Measurements from ENCODE around the gene DUT.
A peak's percentile ranks its signal among the peaks of the same experiment; 100 is the strongest.

The DUT gene

GRCh38 chr15:48330105-48330785 is 984 bp upstream of the DUT start:
- DNase-seq (ENCODE audit: low spot score): no peak

GRCh38 chr15:48331796-48332641 is 790 bp downstream of the DUT start:
- peak; percentile 93 for DNase-seq (ENCODE audit: low spot score)

GRCh38 chr15:48332642-48333034 is 1.4 kb downstream of the DUT start:
- no peak for DNase-seq (ENCODE audit: low spot score)

GRCh38 chr15:48333540-48333939 is 2.3 kb downstream of the DUT start:
- no peak for DNase-seq (ENCODE audit: low spot score)

GRCh38 chr15:48334260-48334659 is 3.0 kb downstream of the DUT start:
- no peak for DNase-seq (ENCODE audit: low spot score)

GRCh38 chr15:48336940-48337339 is 5.7 kb downstream of the DUT start:
- no peak for DNase-seq (ENCODE audit: low spot score)

- no peak for DNase-seq (ENCODE audit: low spot score)
Measured at GRCh38 chr15:48337607-48338006, 6.4 kb downstream of the DUT start.

- DNase-seq (ENCODE audit: low spot score): no peak
Measured at GRCh38 chr15:48340111-48340510, 8.9 kb downstream of the DUT start.

GRCh38 chr15:48343865-48344264 is 12.6 kb downstream of the DUT start:
- no peak for DNase-seq (ENCODE audit: low spot score)

- no peak for DNase-seq (ENCODE audit: low spot score)
Measured at GRCh38 chr15:48345516-48345915, 14.3 kb downstream of the DUT start.

GRCh38 chr15:48352474-48353072 is 21.3 kb downstream of the DUT start:
- DNase-seq (ENCODE audit: low spot score): no peak

- DNase-seq (ENCODE audit: low spot score): no peak
Measured at GRCh38 chr15:48354694-48355303, 23.6 kb downstream of the DUT start.

- no peak for DNase-seq (ENCODE audit: low spot score)
Measured at GRCh38 chr15:48355377-48355776, 24.1 kb downstream of the DUT start.

GRCh38 chr15:48358229-48359152 is 27.3 kb downstream of the DUT start:
- DNase-seq (ENCODE audit: low spot score): no peak

GRCh38 chr15:48360841-48361240 is 29.6 kb downstream of the DUT start:
- DNase-seq (ENCODE audit: low spot score): no peak

GRCh38 chr15:48361685-48362084 is 30.5 kb downstream of the DUT start:
- DNase-seq (ENCODE audit: low spot score): no peak

- DNase-seq (ENCODE audit: low spot score): no peak
Measured at GRCh38 chr15:48363474-48363873, 32.2 kb downstream of the DUT start.

GRCh38 chr15:48365575-48365974 is 34.3 kb downstream of the DUT start:
- no peak for DNase-seq (ENCODE audit: low spot score)

- no peak for DNase-seq (ENCODE audit: low spot score)
Measured at GRCh38 chr15:48366584-48367312, 35.5 kb downstream of the DUT start.

GRCh38 chr15:48367483-48367882 is 36.3 kb downstream of the DUT start:
- DNase-seq (ENCODE audit: low spot score): no peak

GRCh38 chr15:48370460-48370859 is 39.2 kb downstream of the DUT start:
- no peak for DNase-seq (ENCODE audit: low spot score)
